ENCODE data around the gene FNDC3B. TPM values are rescaled to one million over a fixed set of nuclear protein-coding genes. Genes with fewer than 3 reads are reported as not detected.

FNDC3B gene
- total and polyA plus RNA-seq, 9 of the 15 experiments (the other 6 are each of a cell fraction or from before 2014, with no cell fraction given) = 7.0 to 35.8 (median 16.2) TPM

DNA sequence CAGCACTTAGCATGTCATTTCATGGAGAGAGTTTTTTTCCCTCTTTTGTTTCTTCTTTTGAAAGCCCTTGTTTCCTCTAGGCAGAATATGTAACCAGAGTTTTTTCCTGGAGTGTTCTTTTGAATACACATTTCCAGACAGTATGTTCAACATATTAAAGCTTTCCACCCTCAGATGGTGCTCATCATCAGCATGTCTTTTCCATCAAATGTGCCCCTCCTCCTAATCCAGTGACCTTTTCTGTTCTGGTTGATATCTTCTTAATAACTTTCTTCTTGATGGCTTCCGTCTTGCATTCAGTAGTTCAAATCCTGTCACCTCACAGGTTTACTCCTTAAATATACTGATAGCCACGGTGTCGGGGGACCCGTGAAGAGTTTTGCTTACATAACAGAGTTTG, 78.6 kb downstream of the FNDC3B start (continued):
- TF ChIP-seq, protein P1, sequence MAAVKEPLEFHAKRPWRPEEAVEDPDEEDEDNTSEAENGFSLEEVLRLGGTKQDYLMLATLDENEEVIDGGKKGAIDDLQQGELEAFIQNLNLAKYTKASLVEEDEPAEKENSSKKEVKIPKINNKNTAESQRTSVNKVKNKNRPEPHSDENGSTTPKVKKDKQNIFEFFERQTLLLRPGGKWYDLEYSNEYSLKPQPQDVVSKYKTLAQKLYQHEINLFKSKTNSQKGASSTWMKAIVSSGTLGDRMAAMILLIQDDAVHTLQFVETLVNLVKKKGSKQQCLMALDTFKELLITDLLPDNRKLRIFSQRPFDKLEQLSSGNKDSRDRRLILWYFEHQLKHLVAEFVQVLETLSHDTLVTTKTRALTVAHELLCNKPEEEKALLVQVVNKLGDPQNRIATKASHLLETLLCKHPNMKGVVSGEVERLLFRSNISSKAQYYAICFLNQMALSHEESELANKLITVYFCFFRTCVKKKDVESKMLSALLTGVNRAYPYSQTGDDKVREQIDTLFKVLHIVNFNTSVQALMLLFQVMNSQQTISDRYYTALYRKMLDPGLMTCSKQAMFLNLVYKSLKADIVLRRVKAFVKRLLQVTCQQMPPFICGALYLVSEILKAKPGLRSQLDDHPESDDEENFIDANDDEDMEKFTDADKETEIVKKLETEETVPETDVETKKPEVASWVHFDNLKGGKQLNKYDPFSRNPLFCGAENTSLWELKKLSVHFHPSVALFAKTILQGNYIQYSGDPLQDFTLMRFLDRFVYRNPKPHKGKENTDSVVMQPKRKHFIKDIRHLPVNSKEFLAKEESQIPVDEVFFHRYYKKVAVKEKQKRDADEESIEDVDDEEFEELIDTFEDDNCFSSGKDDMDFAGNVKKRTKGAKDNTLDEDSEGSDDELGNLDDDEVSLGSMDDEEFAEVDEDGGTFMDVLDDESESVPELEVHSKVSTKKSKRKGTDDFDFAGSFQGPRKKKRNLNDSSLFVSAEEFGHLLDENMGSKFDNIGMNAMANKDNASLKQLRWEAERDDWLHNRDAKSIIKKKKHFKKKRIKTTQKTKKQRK (IDR thresholded peaks at IDR 0.05; ENCODE audit: borderline replicate concordance, low read depth, low read length) = no peak
- TF ChIP-seq EWSR1 (IDR thresholded peaks at IDR 0.05; ENCODE audit: borderline replicate concordance, low read depth, partially characterized antibody) (no peak), MXI1 (IDR thresholded peaks at IDR 0.05; ENCODE audit: low read depth, low read length) (no peak), NFRKB (IDR thresholded peaks at IDR 0.05; ENCODE audit: low read depth) (no peak), SMC3 (conservative IDR thresholded peaks at IDR 0.05; ENCODE audit: insufficient read depth, low read depth, low read length) (no peak), NFIX (CRISPR knock-in tag; IDR thresholded peaks at IDR 0.05; ENCODE audit: low read depth) (no peak), RNF2 (IDR thresholded peaks at IDR 0.05) (no peak)

DNA sequence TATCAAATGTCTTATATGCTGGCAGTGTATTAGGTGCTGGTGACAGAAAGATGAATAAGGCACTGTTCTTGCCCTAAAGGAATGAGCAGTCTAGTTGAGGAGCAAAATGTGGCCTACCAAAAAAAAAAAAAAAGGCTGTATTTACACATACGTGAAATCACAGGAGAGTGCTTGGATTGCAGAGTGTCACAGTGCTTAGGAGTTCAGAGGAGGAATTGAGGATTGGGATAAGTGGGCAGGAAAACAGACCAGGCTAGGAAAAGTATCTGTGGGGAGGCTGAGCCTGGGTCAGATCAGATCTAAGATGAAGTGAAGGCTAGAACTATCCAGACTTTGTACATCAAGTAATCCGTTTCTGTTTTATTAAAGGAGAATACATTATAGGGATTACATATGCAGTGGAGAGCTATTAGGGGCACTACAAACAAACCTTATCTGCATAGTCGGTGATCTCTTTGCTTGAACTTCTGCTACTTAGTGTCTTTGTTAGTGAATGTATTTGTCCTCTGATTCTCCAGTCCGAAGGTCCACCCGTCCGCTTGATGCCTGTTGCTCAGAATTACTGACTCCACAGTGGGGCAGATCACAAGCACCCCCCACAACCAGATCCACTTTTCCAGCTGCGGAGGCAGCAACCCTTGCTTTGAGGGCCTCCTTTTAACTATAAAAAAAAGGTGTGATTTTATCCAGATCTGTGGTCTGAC, 80.0 kb downstream of the FNDC3B start:
- no peaks in the 10 kb centered on the region for H3K79me2 ChIP-seq (ENCODE audit: control insufficient read depth, insufficient read depth, low read length)
- in situ Hi-C loops (cut with MboI) (no loop called here), intact Hi-C loops (cut with micrococcal nuclease) (no loop called here)
- no peaks in the 10 kb centered on the region for H4K20me1 ChIP-seq (replicated peaks; ENCODE audit: control insufficient read depth, insufficient read depth, low read length)
- H2AFZ ChIP-seq (ENCODE audit: low read depth, low read length) = no peak overlapping the region
- no peaks in the 10 kb centered on the region for H3K27me3 ChIP-seq (ENCODE audit: control insufficient read depth in 2 of 2, insufficient read depth in 2 of 2, low read length in 2 of 2)
- H3K9me1 ChIP-seq (ENCODE audit: control insufficient read depth, insufficient read depth, low read length) = no peaks in the 10 kb centered on the region
- DNase-seq (ENCODE audit: extremely low read depth in 1 of 4, low spot score in 3 of 4) (no peak), ATAC-seq (no peak), FAIRE-seq (no peak)
- no peak overlapping the region for H3K27ac ChIP-seq (ENCODE audit: extremely low read depth, low read depth, low read length)
- no peaks in the 10 kb centered on the region for H3K9me3 ChIP-seq (replicated peaks; ENCODE audit: control insufficient read depth, insufficient read depth, low read depth, low read length)
- H3K4me1 ChIP-seq (replicated peaks in 1 of 2; ENCODE audit: control insufficient read depth in 2 of 2, insufficient read depth in 2 of 2, low read length in 2 of 2) = no peaks in the 10 kb centered on the region
- H3K4me2 ChIP-seq (ENCODE audit: insufficient read depth, low read length) = no peak overlapping the region
- POLR2A ChIA-PET = interaction anchor here (0.7 to 1.5 kb wide), 4 partner anchors 8 to 15 kb away, joined by 3 to 4 read pairs (median 3); no protein-coding TSS in a partner anchor
- H3K4me3 ChIP-seq = no peak overlapping the region
- BruUV-seq (replicated peaks) = no TSS peak
- 83% methylated on average over 7 of the region's 7 CpGs for WGBS (ENCODE audit: insufficient coverage, low coverage, missing lambda C conversion rate)
- H3K9ac ChIP-seq (ENCODE audit: insufficient read depth in 1 of 2, low read depth in 2 of 2, low read length in 2 of 2) = no peak overlapping the region
- CTCF ChIA-PET (ENCODE audit: low intra/inter-chr PET ratio) = no interaction called here
- H3K36me3 ChIP-seq (ENCODE audit: control insufficient read depth, insufficient read depth, low read length) = peaks cover 56% of the 10 kb centered on the region; the same call in 2 of the 3 replicates
- TF ChIP-seq ZNF311 (CRISPR knock-in tag; IDR thresholded peaks at IDR 0.05) = no peak
- no peak for TF ChIP-seq TFE3 (CRISPR knock-in tag; IDR thresholded peaks at IDR 0.05)
- TF ChIP-seq HOXB6 (CRISPR knock-in tag; IDR thresholded peaks at IDR 0.05; ENCODE audit: borderline replicate concordance) = no peak
- no peak for TF ChIP-seq ETS1 (conservative IDR thresholded peaks at IDR 0.05; ENCODE audit: control insufficient read depth, low read depth, low read length)
- no peak for TF ChIP-seq TCFL5 (CRISPR knock-in tag; conservative IDR thresholded peaks at IDR 0.05)
- TF ChIP-seq ZBTB8A (IDR thresholded peaks at IDR 0.05; ENCODE audit: partially characterized antibody) = no peak
